Endodermal cell (in vitro differentiated cells): ENCODE data around the gene TBCE. TPM values are rescaled to one million over a fixed set of nuclear protein-coding genes. Genes with fewer than 3 reads are reported as not detected.

Experiments
- DNase-seq: peaks from one replicate; pipeline ENCODE4 v3.0.0-alpha.2; 2017
- H3K27ac ChIP-seq: 2 replicates; pipeline ENCODE4 v1.5.1; 2013; ENCODE audit warnings: mild to moderate bottlenecking, low read depth, low read length, moderate library complexity
- H3K27me3 ChIP-seq: 2 replicates; pipeline ENCODE4 v1.6.1; 2013; ENCODE audit warnings: mild to moderate bottlenecking, low read length, moderate library complexity; ENCODE audit not compliant: insufficient read depth, control insufficient read depth, poor library complexity, severe bottlenecking
- H3K36me3 ChIP-seq: 2 replicates; pipeline ENCODE4 v1.7.0; 2013; ENCODE audit warnings: mild to moderate bottlenecking, low read length, moderate library complexity; ENCODE audit not compliant: control insufficient read depth, insufficient read depth
- H3K4me1 ChIP-seq: one replicate; pipeline ENCODE4 v1.7.0; 2013; ENCODE audit warnings: low read length; ENCODE audit not compliant: control insufficient read depth, insufficient read depth
- H3K4me3 ChIP-seq: 2 replicates; pipeline ENCODE4 v1.5.1; 2013; ENCODE audit warnings: mild to moderate bottlenecking, low read length, moderate library complexity
- H3K9ac ChIP-seq: 2 replicates; pipeline ENCODE4 v1.6.1; 2013; ENCODE audit warnings: mild to moderate bottlenecking, low read length, moderate library complexity; ENCODE audit not compliant: poor library complexity, severe bottlenecking; ENCODE audit errors: extremely low read depth
- H3K9me3 ChIP-seq: 2 replicates; pipeline ENCODE4 v1.6.1; 2013; ENCODE audit warnings: mild to moderate bottlenecking, low read length, moderate library complexity; ENCODE audit not compliant: control insufficient read depth
- H3K27ac Mint-ChIP-seq: 2 replicates; pipeline ENCODE4 v1.8.0; 2020; ENCODE audit warnings: mixed read lengths
- H3K27me3 Mint-ChIP-seq: 2 replicates; pipeline ENCODE4 v1.8.0; 2021; ENCODE audit warnings: mild to moderate bottlenecking, mixed read lengths; ENCODE audit not compliant: insufficient read depth
- H3K36me3 Mint-ChIP-seq: 2 replicates; pipeline ENCODE4 v1.8.0; 2020; ENCODE audit warnings: low read depth, mixed read lengths
- H3K4me1 Mint-ChIP-seq: 2 replicates; pipeline ENCODE4 v1.8.0; 2020; ENCODE audit warnings: mixed read lengths
- H3K4me3 Mint-ChIP-seq: 2 replicates; pipeline ENCODE4 v1.8.0; 2020; ENCODE audit warnings: mild to moderate bottlenecking, moderate library complexity, mixed read lengths
- H3K9me3 Mint-ChIP-seq: 2 replicates; pipeline ENCODE4 v1.8.0; 2020; ENCODE audit warnings: mild to moderate bottlenecking, mixed read lengths
- CTCF ChIP-seq: fragments of 200-600 bp; sonication (generic); conservative IDR thresholded peaks from 2 replicates; pipeline ENCODE4 v1.5.0; 2021; ENCODE audit warnings: antibody characterized with exemption, mild to moderate bottlenecking
- WGBS, 2 experiments: methylation state at CpG; one replicate each; pipeline versions ENCODE4 v1.1.5 to v1.1.7; 2013; ENCODE audit warnings: missing lambda C conversion rate in 2 of 2, mixed read lengths in 1 of 2; ENCODE audit not compliant: insufficient coverage in 1 of 2, insufficient read length in 1 of 2; 5-methylcytosine and 5-hydroxymethylcytosine counted together
- total RNA-seq, 2 donors: library from RNA; stranded (reverse); fragmentation: NEBNext Ultra II Directional in 1 of 2; extraction: Animal tissue kit (Norgen Biotek cat#: 25700) in 1 of 2; gene quantifications; 2 replicates in 1 of 2; 3 replicates in 1 of 2; pipeline ENCODE4 v1.2.1, GENCODE V29; 2021

TBCE gene
- total RNA-seq, 2 donors from 2014 or later: 31.8 to 33.3 TPM

DNA sequence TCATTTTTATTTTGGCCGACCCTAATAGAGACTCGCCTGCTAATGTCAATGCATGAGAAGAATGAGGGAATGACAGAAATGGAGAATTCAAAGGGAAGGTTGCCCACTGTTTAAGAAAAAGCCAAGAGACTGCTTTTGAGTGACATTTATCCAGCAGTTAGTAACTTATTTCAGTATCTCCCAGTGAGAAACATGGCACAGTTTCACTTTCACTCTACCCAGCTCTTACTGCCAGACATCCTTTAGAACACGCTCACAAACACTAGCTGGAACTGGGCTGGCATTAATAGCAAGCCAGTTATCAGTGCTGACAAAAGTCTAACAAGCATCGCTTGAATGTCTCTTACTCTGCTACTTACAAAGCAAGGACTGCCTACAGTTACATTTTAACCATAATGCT is 30.3 kb upstream of the TBCE start:
- Mint-ChIP-seq H3K4me1 (peaks cover 3% of the 10 kb centered on the region), H3K9me3 (no peaks in the 10 kb centered on the region), H3K27me3 (no peaks in the 10 kb centered on the region), H3K36me3 (peaks cover 41% of the 10 kb centered on the region), H3K27ac (no peak overlapping the region), H3K4me3 (no peak overlapping the region)
- no peak for DNase-seq
- WGBS, 2 experiments: 89 to 97% methylated on average over 4 of the region's 4 CpGs
- H3K27ac ChIP-seq: no peak overlapping the region
- no peak overlapping the region for H3K4me3 ChIP-seq
- no peaks in the 10 kb centered on the region for H3K27me3 ChIP-seq
- no peaks in the 10 kb centered on the region for H3K4me1 ChIP-seq
- H3K9me3 ChIP-seq: no peaks in the 10 kb centered on the region
- H3K9ac ChIP-seq: no peak overlapping the region
- TF ChIP-seq CTCF: no peak
- peaks cover 43% of the 10 kb centered on the region for H3K36me3 ChIP-seq

- TF ChIP-seq CTCF: no peak
- DNase-seq: no peak
- Mint-ChIP-seq H3K4me3 (no peak overlapping the region), H3K4me1 (no peaks in the 10 kb centered on the region), H3K27me3 (no peaks in the 10 kb centered on the region), H3K9me3 (peaks cover 2% of the 10 kb centered on the region), H3K27ac (peak overlapping the region; percentile 45), H3K36me3 (peaks cover 59% of the 10 kb centered on the region)
- no peaks in the 10 kb centered on the region for H3K9me3 ChIP-seq
- H3K4me3 ChIP-seq: no peak overlapping the region
- H3K9ac ChIP-seq: no peak overlapping the region
- no peaks in the 10 kb centered on the region for H3K4me1 ChIP-seq
- WGBS, 2 experiments: 82 to 91% methylated on average over 5 to 7 of the region's 8 CpGs
- H3K27ac ChIP-seq: no peak overlapping the region
- H3K27me3 ChIP-seq: no peaks in the 10 kb centered on the region
- peaks cover 63% of the 10 kb centered on the region for H3K36me3 ChIP-seq
Observed at GRCh38 chr1:235339746-235340145, 27.5 kb upstream of the TBCE start.

DNA sequence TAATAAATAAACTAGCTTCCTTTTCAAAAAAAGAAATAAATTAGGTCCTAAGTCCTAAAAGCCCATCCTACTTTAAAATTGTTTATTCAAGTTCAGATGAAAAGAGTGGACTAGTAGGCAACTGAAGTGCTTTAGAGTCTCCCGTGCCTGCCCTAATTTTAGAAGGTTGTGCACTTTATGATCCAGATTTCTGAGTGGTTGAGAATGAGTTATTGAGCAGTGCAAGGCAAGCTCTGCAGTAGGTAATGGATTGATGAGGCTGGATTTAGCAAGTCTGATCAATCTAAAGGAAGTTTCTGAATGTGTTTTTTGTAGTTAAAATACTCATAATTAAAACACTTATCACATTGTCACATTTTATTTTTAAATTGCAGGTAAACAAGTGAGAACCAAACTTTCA is 25.9 kb upstream of the TBCE start:
- DNase-seq: no peak
- TF ChIP-seq CTCF: no peak
- Mint-ChIP-seq H3K4me1 (no peaks in the 10 kb centered on the region), H3K9me3 (peaks cover 2% of the 10 kb centered on the region), H3K27me3 (no peaks in the 10 kb centered on the region), H3K36me3 (peaks cover 60% of the 10 kb centered on the region), H3K4me3 (no peak overlapping the region), H3K27ac (no peak overlapping the region)
- H3K36me3 ChIP-seq: peaks cover 53% of the 10 kb centered on the region
- WGBS, 2 experiments: 93 to 100% methylated on average over 1 of the region's 1 CpG
- no peak overlapping the region for H3K4me3 ChIP-seq
- H3K4me1 ChIP-seq: no peaks in the 10 kb centered on the region
- H3K9ac ChIP-seq: no peak overlapping the region
- no peaks in the 10 kb centered on the region for H3K9me3 ChIP-seq
- no peaks in the 10 kb centered on the region for H3K27me3 ChIP-seq
- no peak overlapping the region for H3K27ac ChIP-seq
